ENCODE measurements around the gene SLC1A2.

The SLC1A2 gene

DNA sequence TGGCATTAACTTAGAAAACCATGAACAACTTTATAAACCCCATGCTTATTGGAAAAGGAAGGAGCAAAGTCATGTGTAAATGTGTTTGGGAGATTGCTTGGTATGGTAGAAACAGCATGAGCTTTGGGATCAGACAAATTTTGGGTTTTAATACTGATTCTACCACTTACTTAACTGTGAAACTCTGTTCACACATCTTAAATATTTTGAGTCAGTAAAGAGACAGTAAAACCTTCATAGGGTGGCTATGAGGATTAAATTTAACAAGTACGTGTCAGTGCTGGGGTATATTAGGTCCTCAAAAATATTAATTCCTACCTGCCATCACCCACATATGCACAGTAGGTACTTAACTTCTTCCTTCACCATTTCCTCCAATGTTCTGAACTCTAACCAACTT, 183.9 kb downstream of the SLC1A2 start:
- TF ChIP-seq, protein P1, sequence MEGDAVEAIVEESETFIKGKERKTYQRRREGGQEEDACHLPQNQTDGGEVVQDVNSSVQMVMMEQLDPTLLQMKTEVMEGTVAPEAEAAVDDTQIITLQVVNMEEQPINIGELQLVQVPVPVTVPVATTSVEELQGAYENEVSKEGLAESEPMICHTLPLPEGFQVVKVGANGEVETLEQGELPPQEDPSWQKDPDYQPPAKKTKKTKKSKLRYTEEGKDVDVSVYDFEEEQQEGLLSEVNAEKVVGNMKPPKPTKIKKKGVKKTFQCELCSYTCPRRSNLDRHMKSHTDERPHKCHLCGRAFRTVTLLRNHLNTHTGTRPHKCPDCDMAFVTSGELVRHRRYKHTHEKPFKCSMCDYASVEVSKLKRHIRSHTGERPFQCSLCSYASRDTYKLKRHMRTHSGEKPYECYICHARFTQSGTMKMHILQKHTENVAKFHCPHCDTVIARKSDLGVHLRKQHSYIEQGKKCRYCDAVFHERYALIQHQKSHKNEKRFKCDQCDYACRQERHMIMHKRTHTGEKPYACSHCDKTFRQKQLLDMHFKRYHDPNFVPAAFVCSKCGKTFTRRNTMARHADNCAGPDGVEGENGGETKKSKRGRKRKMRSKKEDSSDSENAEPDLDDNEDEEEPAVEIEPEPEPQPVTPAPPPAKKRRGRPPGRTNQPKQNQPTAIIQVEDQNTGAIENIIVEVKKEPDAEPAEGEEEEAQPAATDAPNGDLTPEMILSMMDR (IDR thresholded peaks at IDR 0.05; ENCODE audit: insufficient read depth, low read length, poor library complexity, severe bottlenecking) = no peak
- no peak for DNase-seq (ENCODE audit: extremely low read depth, insufficient read length)
- peaks cover under 1% of the 10 kb centered on the region for H3K36me3 ChIP-seq (ENCODE audit: control insufficient read depth, insufficient read depth, low read length)
- no peaks in the 10 kb centered on the region for H3K27me3 ChIP-seq (replicated peaks; ENCODE audit: control insufficient read depth, insufficient read depth, low read length)
- no peak overlapping the region for H3K4me3 ChIP-seq (replicated peaks; ENCODE audit: low read depth, low read length)

DNA sequence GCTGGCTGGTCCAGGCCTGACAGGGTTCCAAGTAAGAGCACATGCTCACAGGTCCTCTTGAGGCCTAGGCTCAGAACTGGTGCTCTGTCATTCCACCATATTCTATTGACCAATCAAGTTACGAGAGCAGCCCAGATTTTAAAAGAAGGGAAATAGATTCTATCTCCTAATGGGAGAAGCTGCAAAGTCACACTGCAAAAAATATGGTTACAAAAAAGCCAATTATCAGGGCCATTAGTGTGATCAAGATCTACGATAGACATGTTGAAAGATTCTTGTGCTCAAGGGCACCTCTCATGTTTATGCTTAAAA, 184.2 kb downstream of the SLC1A2 start:
- H3K4me3 ChIP-seq (replicated peaks; ENCODE audit: low read depth, low read length) = no peak overlapping the region
- DNase-seq (ENCODE audit: extremely low read depth, insufficient read length) = no peak
- TF ChIP-seq, protein P1 (IDR thresholded peaks at IDR 0.05; ENCODE audit: insufficient read depth, low read length, poor library complexity, severe bottlenecking) = no peak
- peaks cover 5% of the 10 kb centered on the region for H3K36me3 ChIP-seq (ENCODE audit: control insufficient read depth, insufficient read depth, low read length)
- H3K27me3 ChIP-seq (replicated peaks; ENCODE audit: control insufficient read depth, insufficient read depth, low read length) = no peaks in the 10 kb centered on the region

DNA sequence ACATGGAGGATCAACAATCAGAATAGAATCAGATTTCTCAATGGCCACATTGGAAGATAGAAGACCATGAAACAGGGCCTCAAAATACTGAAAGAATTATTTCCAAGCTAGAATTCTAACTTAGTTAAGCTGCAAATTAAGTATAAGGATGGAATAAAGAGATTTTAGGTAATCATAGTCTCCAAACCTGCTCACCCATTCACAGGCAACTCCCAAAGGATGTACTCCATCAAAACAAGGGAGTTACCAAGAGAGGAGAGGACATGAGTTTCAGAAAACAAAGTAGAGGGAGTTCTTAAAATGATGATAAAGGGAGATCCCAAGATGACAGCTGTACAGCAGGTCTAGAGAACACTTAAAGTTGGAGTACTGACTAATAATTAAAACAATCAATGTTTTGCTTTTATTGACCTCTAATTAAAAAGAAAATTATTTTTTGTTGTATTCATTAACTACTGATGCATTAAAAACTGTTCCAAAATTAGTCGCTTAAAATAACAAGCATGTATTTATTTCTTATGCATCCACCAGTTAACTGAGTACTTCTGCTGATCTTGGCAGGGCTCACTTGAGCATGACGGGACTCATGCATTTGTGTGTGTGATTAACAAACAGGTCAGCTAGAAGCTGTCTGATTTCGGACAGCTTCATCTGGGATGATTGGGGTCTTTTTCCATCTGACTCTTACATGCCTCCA, 184.8 kb downstream of the SLC1A2 start:
- H3K36me3 ChIP-seq (ENCODE audit: control insufficient read depth, insufficient read depth, low read length) = peaks cover 5% of the 10 kb centered on the region
- no peaks in the 10 kb centered on the region for H3K27me3 ChIP-seq (replicated peaks; ENCODE audit: control insufficient read depth, insufficient read depth, low read length)
- TF ChIP-seq, protein P1 (IDR thresholded peaks at IDR 0.05; ENCODE audit: insufficient read depth, low read length, poor library complexity, severe bottlenecking) = no peak
- no peak for DNase-seq (ENCODE audit: extremely low read depth, insufficient read length)
- no peak overlapping the region for H3K4me3 ChIP-seq (replicated peaks; ENCODE audit: low read depth, low read length)

DNA sequence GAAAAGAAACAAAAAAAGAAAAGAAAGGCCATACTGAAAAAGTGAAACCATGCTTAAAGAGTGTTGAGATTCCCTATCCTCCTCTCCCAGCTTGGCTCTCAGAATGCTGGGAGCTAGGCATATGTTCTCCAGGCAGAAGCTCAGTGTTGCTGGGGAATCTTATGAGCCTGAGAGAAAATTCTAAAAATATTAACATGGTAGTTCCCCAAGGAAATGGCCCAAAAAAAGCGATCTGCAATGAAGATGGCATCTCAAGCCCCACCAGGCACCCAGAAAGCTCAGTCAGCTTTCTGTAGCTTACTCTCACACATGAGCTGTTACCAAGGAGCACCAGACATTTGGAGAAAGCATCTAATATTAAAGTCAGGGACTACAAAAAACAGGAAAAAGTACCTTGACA, 185.8 kb downstream of the SLC1A2 start:
- TF ChIP-seq, protein P1 (IDR thresholded peaks at IDR 0.05; ENCODE audit: insufficient read depth, low read length, poor library complexity, severe bottlenecking) = no peak
- no peak overlapping the region for H3K4me3 ChIP-seq (replicated peaks; ENCODE audit: low read depth, low read length)
- no peak for DNase-seq (ENCODE audit: extremely low read depth, insufficient read length)

DNA sequence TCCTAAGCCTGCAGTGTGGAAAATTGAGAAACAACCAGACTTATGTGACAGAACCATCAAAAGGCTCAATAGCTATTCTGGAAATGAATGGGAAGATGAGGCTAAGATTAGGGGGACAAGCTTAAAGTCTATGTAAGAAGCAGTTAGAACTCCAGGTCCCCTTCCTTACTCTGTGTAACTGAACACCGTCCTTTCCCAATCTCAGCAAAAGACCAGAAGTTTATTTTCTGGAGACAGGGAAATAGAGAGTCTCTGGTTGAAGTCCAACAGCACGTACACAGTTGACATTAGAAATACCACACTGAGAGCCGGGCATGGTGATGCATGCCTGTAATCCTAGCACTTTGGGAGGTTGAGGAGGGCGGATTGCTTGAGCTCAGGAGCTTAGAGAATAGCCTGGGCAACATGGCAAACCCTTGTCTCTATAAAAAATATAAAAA, 186.4 kb downstream of the SLC1A2 start:
- TF ChIP-seq, protein P1 (IDR thresholded peaks at IDR 0.05; ENCODE audit: insufficient read depth, low read length, poor library complexity, severe bottlenecking) = no peak
- no peaks in the 10 kb centered on the region for H3K27me3 ChIP-seq (replicated peaks; ENCODE audit: control insufficient read depth, insufficient read depth, low read length)
- H3K4me3 ChIP-seq (replicated peaks; ENCODE audit: low read depth, low read length) = no peak overlapping the region
- H3K36me3 ChIP-seq (ENCODE audit: control insufficient read depth, insufficient read depth, low read length) = peaks cover 10% of the 10 kb centered on the region
- no peak for DNase-seq (ENCODE audit: extremely low read depth, insufficient read length)

More for the DNA sequence above, 185.8 kb downstream of the SLC1A2 start:
- peaks cover 9% of the 10 kb centered on the region for H3K36me3 ChIP-seq (ENCODE audit: control insufficient read depth, insufficient read depth, low read length)
- H3K27me3 ChIP-seq (replicated peaks; ENCODE audit: control insufficient read depth, insufficient read depth, low read length) = no peaks in the 10 kb centered on the region
